ENCODE results near the gene JAKMIP1.

DNA sequence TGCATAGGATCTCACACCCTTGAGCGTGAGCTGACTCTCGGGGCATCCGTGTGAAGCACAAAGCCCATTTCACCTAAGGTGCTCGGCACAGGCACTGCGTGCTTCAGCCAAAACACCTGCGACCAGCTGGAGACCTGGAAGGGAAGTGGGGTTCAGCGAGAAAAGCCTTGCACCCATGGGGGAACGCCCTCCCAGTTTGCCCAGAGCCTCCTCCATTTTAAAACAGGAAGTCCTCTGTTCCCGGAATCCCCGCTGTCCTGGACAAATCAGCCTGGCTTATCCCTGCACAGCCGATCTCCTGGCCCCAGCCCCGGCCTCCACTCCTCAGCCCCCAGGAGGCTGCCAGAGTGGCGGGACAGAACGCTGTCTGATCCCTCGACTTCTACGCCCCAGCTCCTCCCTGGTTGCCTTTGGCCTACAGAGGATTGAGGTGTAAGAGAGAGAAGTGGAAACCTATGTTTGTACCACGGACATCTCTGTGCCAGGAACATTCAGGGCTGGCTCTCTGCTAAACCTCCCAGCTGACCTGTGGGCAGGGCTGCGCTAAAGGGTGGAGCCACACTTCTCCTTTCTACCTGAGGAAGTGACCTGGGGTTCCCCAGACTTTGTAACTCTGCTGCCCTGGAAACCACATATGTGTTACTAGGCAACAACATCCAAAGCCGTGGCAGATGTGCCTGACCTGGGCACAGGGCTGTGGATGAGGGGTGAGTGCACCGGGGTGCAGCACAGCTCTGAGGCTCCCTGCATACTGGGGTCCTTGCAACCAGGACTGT lies 178.3 kb downstream of the JAKMIP1 start:
- TF ChIP-seq, protein P1, sequence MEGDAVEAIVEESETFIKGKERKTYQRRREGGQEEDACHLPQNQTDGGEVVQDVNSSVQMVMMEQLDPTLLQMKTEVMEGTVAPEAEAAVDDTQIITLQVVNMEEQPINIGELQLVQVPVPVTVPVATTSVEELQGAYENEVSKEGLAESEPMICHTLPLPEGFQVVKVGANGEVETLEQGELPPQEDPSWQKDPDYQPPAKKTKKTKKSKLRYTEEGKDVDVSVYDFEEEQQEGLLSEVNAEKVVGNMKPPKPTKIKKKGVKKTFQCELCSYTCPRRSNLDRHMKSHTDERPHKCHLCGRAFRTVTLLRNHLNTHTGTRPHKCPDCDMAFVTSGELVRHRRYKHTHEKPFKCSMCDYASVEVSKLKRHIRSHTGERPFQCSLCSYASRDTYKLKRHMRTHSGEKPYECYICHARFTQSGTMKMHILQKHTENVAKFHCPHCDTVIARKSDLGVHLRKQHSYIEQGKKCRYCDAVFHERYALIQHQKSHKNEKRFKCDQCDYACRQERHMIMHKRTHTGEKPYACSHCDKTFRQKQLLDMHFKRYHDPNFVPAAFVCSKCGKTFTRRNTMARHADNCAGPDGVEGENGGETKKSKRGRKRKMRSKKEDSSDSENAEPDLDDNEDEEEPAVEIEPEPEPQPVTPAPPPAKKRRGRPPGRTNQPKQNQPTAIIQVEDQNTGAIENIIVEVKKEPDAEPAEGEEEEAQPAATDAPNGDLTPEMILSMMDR (IDR thresholded peaks at IDR 0.05; ENCODE audit: poor library complexity, severe bottlenecking), result no peak
- TF ChIP-seq EP300 (conservative IDR thresholded peaks at IDR 0.05; ENCODE audit: poor library complexity, severe bottlenecking), result no peak
- TF ChIP-seq POLR2AphosphoS5 (IDR thresholded peaks at IDR 0.05), result no peak
- TF ChIP-seq EZH2 (IDR thresholded peaks at IDR 0.05; ENCODE audit: borderline replicate concordance, insufficient read depth, low read length, poor library complexity, severe bottlenecking), result no peak
- TF ChIP-seq TAF1 (IDR thresholded peaks at IDR 0.05; ENCODE audit: low read depth), result no peak
- no peak for TF ChIP-seq MXI1 (conservative IDR thresholded peaks at IDR 0.05; ENCODE audit: poor library complexity, severe bottlenecking)

Measured in neural cell (in vitro differentiated cells).